Ovary (tissue), 9 donors: Measurements from ENCODE around the gene WNT3. TPM values are rescaled to one million over a fixed set of nuclear protein-coding genes. Genes with fewer than 3 reads are reported as not detected.

Source experiments
- DNase-seq, 5 donors: peaks; one replicate each; pipeline ENCODE4 v3.0.0-alpha.2; 2019 to 2020
- H3K27ac ChIP-seq, 2 donors: fragments of 200-600 bp; one replicate each; pipeline versions ENCODE4 v1.5.1 to v1.8.0; 2019 to 2022
- H3K27me3 ChIP-seq: fragments of 200-600 bp; one replicate; pipeline ENCODE4 v1.8.0; 2022
- H3K36me3 ChIP-seq: fragments of 200-600 bp; sonication (generic); one replicate; pipeline ENCODE4 v1.5.1; 2019
- H3K4me1 ChIP-seq: one replicate; pipeline ENCODE4 v1.8.1; 2013; ENCODE audit warnings: mild to moderate bottlenecking, moderate library complexity; ENCODE audit not compliant: insufficient read depth
- H3K4me3 ChIP-seq: fragments of 200-600 bp; sonication (generic); one replicate; pipeline ENCODE4 v1.5.1; 2017
- H3K9me3 ChIP-seq, 2 donors: fragments of 200-600 bp in 1 of 2; sonication (generic) in 1 of 2; one replicate each; pipeline versions ENCODE4 v1.5.1 to v1.8.1; 2013 to 2019; ENCODE audit warnings: mild to moderate bottlenecking in 1 of 2, moderate library complexity in 1 of 2
- EP300 ChIP-seq: sonication (generic); formaldehyde crosslinking; IDR thresholded peaks from one replicate; pipeline ENCODE4 v1.6.1; 2017; ENCODE audit warnings: antibody characterized with exemption
- POLR2A ChIP-seq: fragments of 450-650 bp; IDR thresholded peaks from one replicate; pipeline ENCODE4 v1.6.1; 2017; ENCODE audit warnings: antibody characterized with exemption, mild to moderate bottlenecking, moderate library complexity
- WGBS, 3 donors: extraction: QIAGEN DNeasy Blood & Tissue Kit in 1 of 3; methylation state at CpG; one replicate each; pipeline versions ENCODE4 v1.1.5 to v1.1.7; 2013 to 2017; 5-methylcytosine and 5-hydroxymethylcytosine counted together
- intact Hi-C, 4 donors: fragments of 100-400 bp; cut with DNase I; formaldehyde crosslinking; loops; one replicate each; pipeline versions ENCODE4 v1.11.0 to v1.15.1; 2022 to 2023
- polyA plus RNA-seq, 2 donors: library from polyadenylated mRNA; stranded (reverse); fragments of 200-250 nt in 1 of 2; fragments of 350-450 nt in 1 of 2; fragmentation: Illumina TruSeq in 1 of 2; extraction: RNeasy Lipid Tissue Mini Kit (QIAGEN cat#74804) in 1 of 2; gene quantifications; one replicate each; pipeline ENCODE4 v1.2.3, GENCODE V29; 2013 to 2014
- total RNA-seq, 7 donors: library from RNA; depleted of rRNA in 2 of 7; stranded (reverse); fragments of >200 nt in 2 of 7; fragmentation: NEBNext Ultra II Directional in 3 of 7; extraction: Animal tissue kit (Norgen Biotek cat#: 25700) in 3 of 7; gene quantifications; one replicate each; pipeline versions ENCODE4 v1.1.0 to v1.2.4, GENCODE V29; 2016 to 2023
- TF ChIP-seq, protein P1 (sequence below), 3 donors: fragments of 450-650 bp in 2 of 3; fragments of 200-600 bp in 1 of 3; IDR thresholded peaks; one replicate each; pipeline versions ENCODE4 v1.5.1 to v1.8.0; 2016 to 2022; ENCODE audit warnings: antibody characterized with exemption in 3 of 3, mild to moderate bottlenecking in 1 of 3
- donor health status: DM: no; HTN: no; CAD: no; lungs with moderate emphysema.
- donor health status: DM: no; HTN: no; CAD: no.
- donor health status: Bipolar disorder and iron deficiency.
- donor health status: DM: yes; HTN: yes; CAD: no.
- donor health status: DM: no; HTN: no; CAD: no.
- donor health status: DM: yes; HTN: yes; CAD: no.

Gene WNT3
- total and polyA plus RNA-seq, 9 donors = 0.23 to 1.7 (median 0.57) TPM; not detected in 1

DNA sequence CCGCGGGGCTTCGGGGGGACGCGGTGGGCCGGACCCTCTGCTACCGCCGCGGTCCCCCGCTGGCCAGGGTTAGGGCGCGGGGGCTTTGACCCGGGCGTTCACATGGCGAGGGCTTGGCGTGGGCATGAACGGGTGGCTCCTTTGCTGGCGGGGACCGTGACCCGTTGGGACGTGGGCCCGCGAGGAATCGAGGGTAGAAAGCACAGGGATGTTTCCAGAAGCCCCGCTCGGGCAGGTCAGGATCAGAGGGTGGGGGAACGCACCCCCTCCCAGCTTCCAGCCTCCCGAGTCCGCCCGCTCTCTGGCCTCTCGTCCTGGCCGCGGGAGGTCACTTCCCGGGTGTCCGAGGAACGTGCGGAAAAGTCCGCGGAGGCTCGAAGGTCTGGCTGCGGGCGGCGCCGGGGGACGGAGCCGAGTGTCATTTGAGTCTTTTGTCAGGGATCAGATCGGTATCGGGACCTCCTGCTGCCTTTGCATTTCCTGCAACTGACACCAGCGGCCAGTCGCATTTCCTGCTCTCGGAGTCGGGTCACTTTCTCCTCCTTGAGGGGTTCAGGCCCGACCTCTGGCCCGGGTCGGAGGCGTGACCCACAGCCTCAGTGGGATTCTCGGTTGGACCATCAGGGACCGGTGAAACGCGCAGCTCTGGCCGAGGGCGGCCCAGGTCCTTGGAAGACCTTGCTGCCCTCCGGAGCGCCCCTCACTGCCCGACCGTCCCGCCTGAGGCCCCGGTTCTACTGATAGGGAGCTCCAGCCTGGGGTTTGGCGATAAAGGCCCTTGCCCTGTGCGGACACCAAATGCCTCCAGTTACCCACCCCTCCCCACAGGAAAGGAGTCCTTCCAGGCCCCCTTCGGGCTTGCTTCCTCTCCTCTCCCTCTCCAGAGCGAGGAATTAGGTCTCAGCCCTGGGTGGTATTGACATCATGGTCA is 702 bp upstream of the WNT3 start:
- H3K36me3 ChIP-seq = no peaks in the 10 kb centered on the region
- H3K9me3 ChIP-seq = no peaks in the 10 kb centered on the region
- no peak overlapping the region for H3K4me3 ChIP-seq
- H3K27ac ChIP-seq = no peak overlapping the region
- intact Hi-C loops = no loop called here
- whole genome bisulfite sequencing, 3 donors = 8 to 10% (median 9%) methylated on average over 70 to 72 of the region's 72 CpGs
- TF ChIP-seq POLR2A (no peak), EP300 (no peak)
- TF ChIP-seq, protein P1, sequence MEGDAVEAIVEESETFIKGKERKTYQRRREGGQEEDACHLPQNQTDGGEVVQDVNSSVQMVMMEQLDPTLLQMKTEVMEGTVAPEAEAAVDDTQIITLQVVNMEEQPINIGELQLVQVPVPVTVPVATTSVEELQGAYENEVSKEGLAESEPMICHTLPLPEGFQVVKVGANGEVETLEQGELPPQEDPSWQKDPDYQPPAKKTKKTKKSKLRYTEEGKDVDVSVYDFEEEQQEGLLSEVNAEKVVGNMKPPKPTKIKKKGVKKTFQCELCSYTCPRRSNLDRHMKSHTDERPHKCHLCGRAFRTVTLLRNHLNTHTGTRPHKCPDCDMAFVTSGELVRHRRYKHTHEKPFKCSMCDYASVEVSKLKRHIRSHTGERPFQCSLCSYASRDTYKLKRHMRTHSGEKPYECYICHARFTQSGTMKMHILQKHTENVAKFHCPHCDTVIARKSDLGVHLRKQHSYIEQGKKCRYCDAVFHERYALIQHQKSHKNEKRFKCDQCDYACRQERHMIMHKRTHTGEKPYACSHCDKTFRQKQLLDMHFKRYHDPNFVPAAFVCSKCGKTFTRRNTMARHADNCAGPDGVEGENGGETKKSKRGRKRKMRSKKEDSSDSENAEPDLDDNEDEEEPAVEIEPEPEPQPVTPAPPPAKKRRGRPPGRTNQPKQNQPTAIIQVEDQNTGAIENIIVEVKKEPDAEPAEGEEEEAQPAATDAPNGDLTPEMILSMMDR (IDR thresholded peaks at IDR 0.05) = no peak
- H3K27me3 ChIP-seq = no peaks in the 10 kb centered on the region
- no peak for DNase-seq
- peaks cover 4% of the 10 kb centered on the region for H3K4me1 ChIP-seq

DNA sequence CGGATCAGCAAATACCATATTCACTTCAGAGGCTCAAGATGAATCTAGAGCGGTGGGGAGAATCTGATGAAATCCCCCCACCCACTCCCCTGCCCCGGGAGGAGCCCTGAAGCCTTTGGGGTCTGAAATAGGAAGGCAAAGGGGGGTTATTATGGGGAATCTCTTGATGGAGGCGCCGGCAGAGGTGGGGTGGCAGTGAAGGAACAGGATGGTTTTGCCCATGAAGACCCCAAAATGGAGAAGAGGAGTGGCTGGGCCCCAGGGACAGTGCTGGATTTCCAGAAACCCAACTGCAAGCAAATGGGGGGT is 637 bp downstream of the WNT3 start:
- Histone ChIP-seq H3K27ac (no peak overlapping the region), H3K27me3 (no peaks in the 10 kb centered on the region), H3K4me3 (no peak overlapping the region), H3K9me3 (no peaks in the 10 kb centered on the region), H3K4me1 (peaks cover 4% of the 10 kb centered on the region), H3K36me3 (no peaks in the 10 kb centered on the region)
- no peak for TF ChIP-seq EP300
- no peak for TF ChIP-seq POLR2A
- TF ChIP-seq, protein P1 (IDR thresholded peaks at IDR 0.05) = no peak
- intact Hi-C loops = no loop called here
- no peak for DNase-seq
- 29 to 37% (median 30%) methylated on average over 5 of the region's 5 CpGs for WGBS, 3 donors

DNA sequence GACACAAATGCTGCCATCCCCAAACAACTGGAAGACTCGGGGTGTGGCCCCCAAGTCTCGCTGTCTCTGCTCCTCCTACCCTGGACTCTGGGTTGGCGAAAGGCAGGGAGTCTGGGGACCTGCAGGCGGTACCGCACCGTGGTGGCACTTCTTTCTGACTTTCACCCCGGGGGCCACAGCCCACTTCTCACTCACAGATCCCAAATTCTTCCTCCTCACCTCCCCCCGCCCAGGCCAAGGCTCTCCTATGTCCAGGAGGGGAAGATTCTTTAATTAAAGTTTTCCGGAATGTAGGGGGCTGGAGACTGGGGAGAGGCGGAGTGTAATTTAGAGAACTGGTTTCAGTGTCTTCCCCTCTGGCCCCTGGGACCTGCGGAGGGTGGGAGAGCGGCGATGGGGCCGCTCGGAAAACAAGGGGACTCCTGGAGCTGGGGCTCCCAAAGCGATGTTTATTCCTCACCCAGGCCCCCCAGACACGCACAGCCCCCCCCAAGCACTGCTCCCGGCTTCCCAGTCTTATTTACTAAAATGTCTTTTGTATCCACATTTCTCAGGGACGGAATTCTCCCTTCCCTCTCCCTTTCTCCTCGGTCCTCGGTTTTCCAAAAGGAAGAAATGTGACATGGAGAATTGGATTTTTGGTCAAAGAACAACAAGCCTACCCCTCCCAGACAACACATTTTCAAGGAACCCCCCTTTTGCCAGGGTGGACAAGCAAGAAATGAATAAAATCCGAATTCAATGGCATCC is 1.2 kb downstream of the WNT3 start:
- intact Hi-C loops = no loop called here
- Histone ChIP-seq H3K4me3 (no peak overlapping the region), H3K4me1 (peaks cover 4% of the 10 kb centered on the region), H3K36me3 (no peaks in the 10 kb centered on the region), H3K27ac (no peak overlapping the region), H3K27me3 (no peaks in the 10 kb centered on the region), H3K9me3 (no peaks in the 10 kb centered on the region)
- TF ChIP-seq POLR2A = no peak
- TF ChIP-seq EP300 = no peak
- TF ChIP-seq, protein P1 (IDR thresholded peaks at IDR 0.05) = no peak
- 20 to 25% (median 23%) methylated on average over 22 of the region's 22 CpGs for WGBS, 3 donors
- DNase-seq = no peak

- DNase-seq = no peak
- Histone ChIP-seq H3K27ac (no peak overlapping the region), H3K9me3 (no peaks in the 10 kb centered on the region), H3K36me3 (no peaks in the 10 kb centered on the region), H3K4me1 (peaks cover 4% of the 10 kb centered on the region), H3K4me3 (no peak overlapping the region), H3K27me3 (no peaks in the 10 kb centered on the region)
- intact Hi-C loops = no loop called here
- 75 to 81% (median 75%) methylated on average over 12 of the region's 12 CpGs for WGBS, 3 donors
- no peak for TF ChIP-seq EP300
- TF ChIP-seq, protein P1 (IDR thresholded peaks at IDR 0.05) = no peak
- TF ChIP-seq POLR2A = no peak
Observed at GRCh38 chr17:46815474-46816353, 2.8 kb downstream of the WNT3 start.
